H9 (cell line): ENCODE data around the gene KIAA0513. TPM values are rescaled to one million over a fixed set of nuclear protein-coding genes. Genes with fewer than 3 reads are reported as not detected.

Source experiments
- DNase-seq: peaks from one replicate; pipeline ENCODE4 v3.0.0-alpha.2; 2017
- H2AFZ ChIP-seq: one replicate; pipeline ENCODE4 v1.6.1; 2013; ENCODE audit warnings: mild to moderate bottlenecking, low read length, control low read depth, moderate library complexity
- H2AK5ac ChIP-seq: 2 replicates; pipeline ENCODE4 v1.6.1; 2013; ENCODE audit warnings: low read length, control low read depth, mixed read lengths; ENCODE audit not compliant: insufficient read length
- H2BK120ac ChIP-seq: one replicate; pipeline ENCODE4 v1.6.1; 2013; ENCODE audit warnings: low read depth, mild to moderate bottlenecking, low read length, control low read depth, inconsistent platforms; ENCODE audit not compliant: poor library complexity, severe bottlenecking
- H2BK12ac ChIP-seq: 2 replicates; pipeline ENCODE4 v1.6.1; 2013; ENCODE audit warnings: low read length, control low read depth, mixed read lengths, low read depth; ENCODE audit not compliant: insufficient read length
- H2BK15ac ChIP-seq: 2 replicates; pipeline ENCODE4 v1.6.1; 2013; ENCODE audit warnings: low read depth, low read length, control low read depth
- H2BK20ac ChIP-seq: one replicate; pipeline ENCODE4 v1.6.1; 2013; ENCODE audit warnings: low read depth, mild to moderate bottlenecking, low read length, control low read depth, inconsistent platforms; ENCODE audit not compliant: poor library complexity, severe bottlenecking
- H2BK5ac ChIP-seq: 2 replicates; pipeline ENCODE4 v1.6.1; 2013; ENCODE audit warnings: low read length, control low read depth, mixed read lengths; ENCODE audit not compliant: insufficient read length
- H3K14ac ChIP-seq: 2 replicates; pipeline ENCODE4 v1.6.1; 2013; ENCODE audit warnings: low read length, control low read depth; ENCODE audit not compliant: insufficient read depth
- H3K18ac ChIP-seq: 2 replicates; pipeline ENCODE4 v1.6.1; 2013; ENCODE audit warnings: low read depth, mild to moderate bottlenecking, mixed read lengths, low read length, control low read depth; ENCODE audit not compliant: insufficient read length
- H3K23ac ChIP-seq: 2 replicates; pipeline ENCODE4 v1.6.1; 2013; ENCODE audit warnings: low read length, control low read depth, mixed read lengths, low read depth; ENCODE audit not compliant: insufficient read length
- H3K23me2 ChIP-seq: 2 replicates; pipeline ENCODE4 v1.6.1; 2013; ENCODE audit warnings: low read depth, mild to moderate bottlenecking, mixed read lengths, low read length, control low read depth; ENCODE audit not compliant: insufficient read length, poor library complexity, severe bottlenecking
- H3K27ac ChIP-seq: 2 replicates; pipeline ENCODE4 v1.5.1; 2013; ENCODE audit warnings: low read length, control low read depth, mixed read lengths, low read depth; ENCODE audit not compliant: insufficient read length
- H3K27me3 ChIP-seq: 2 replicates; pipeline ENCODE4 v1.6.1; 2013; ENCODE audit warnings: low read length, control low read depth, inconsistent platforms; ENCODE audit not compliant: insufficient read depth
- H3K4ac ChIP-seq: 2 replicates; pipeline ENCODE4 v1.6.1; 2013; ENCODE audit warnings: low read depth, mild to moderate bottlenecking, control low read depth, inconsistent platforms, low read length, moderate library complexity
- H3K4me1 ChIP-seq: 2 replicates; pipeline ENCODE4 v1.6.1; 2013; ENCODE audit warnings: low read length, control low read depth, inconsistent platforms; ENCODE audit not compliant: insufficient read depth
- H3K4me2 ChIP-seq: 2 replicates; pipeline ENCODE4 v1.6.1; 2013; ENCODE audit warnings: low read length, control low read depth, mixed read lengths; ENCODE audit not compliant: insufficient read length, insufficient read depth
- H3K56ac ChIP-seq: 2 replicates; pipeline ENCODE4 v1.6.1; 2013; ENCODE audit warnings: low read depth, mild to moderate bottlenecking, mixed read lengths, low read length, control low read depth; ENCODE audit not compliant: insufficient read length
- H3K79me1 ChIP-seq: 2 replicates; pipeline ENCODE4 v1.6.1; 2013; ENCODE audit warnings: low read depth, mild to moderate bottlenecking, moderate library complexity, low read length, control low read depth, inconsistent platforms; ENCODE audit not compliant: insufficient read depth, poor library complexity, severe bottlenecking
- H3K79me2 ChIP-seq: 2 replicates; pipeline ENCODE4 v1.6.1; 2013; ENCODE audit warnings: low read length, control low read depth, inconsistent platforms; ENCODE audit not compliant: insufficient read depth
- H3K9ac ChIP-seq: 2 replicates; pipeline ENCODE4 v1.6.1; 2013; ENCODE audit warnings: low read length, control low read depth, mixed read lengths; ENCODE audit not compliant: insufficient read length; ENCODE audit errors: extremely low read depth
- H3K9me3 ChIP-seq: one replicate; pipeline ENCODE4 v1.6.1; 2013; ENCODE audit warnings: low read depth, low read length, inconsistent platforms; ENCODE audit not compliant: control insufficient read depth
- H3T11ph ChIP-seq: one replicate; pipeline ENCODE4 v1.6.1; 2013; ENCODE audit warnings: mild to moderate bottlenecking, low read length, control low read depth, inconsistent platforms
- H4K20me1 ChIP-seq: one replicate; pipeline ENCODE4 v1.6.1; 2013; ENCODE audit not compliant: control insufficient read depth, insufficient read length, insufficient read depth
- H4K5ac ChIP-seq: 2 replicates; pipeline ENCODE4 v1.6.1; 2013; ENCODE audit warnings: low read depth, mild to moderate bottlenecking, mixed read lengths, low read length, control low read depth; ENCODE audit not compliant: insufficient read length
- H4K8ac ChIP-seq: replicated peaks from 2 replicates; pipeline ENCODE4 v1.6.1; 2013; ENCODE audit warnings: low read length, control low read depth, mixed read lengths, low read depth; ENCODE audit not compliant: insufficient read length
- H4K91ac ChIP-seq: 2 replicates; pipeline ENCODE4 v1.6.1; 2013; ENCODE audit warnings: low read depth, mild to moderate bottlenecking, moderate library complexity, mixed read lengths, low read length, control low read depth; ENCODE audit not compliant: insufficient read length
- H3K27ac Mint-ChIP-seq, 3 experiments: 2 replicates in 2 of 3; 3 replicates in 1 of 3; pipeline ENCODE4 v1.8.0; 2020 to 2021; ENCODE audit warnings: mixed read lengths in 3 of 3, mild to moderate bottlenecking in 1 of 3, moderate library complexity in 1 of 3
- H3K27me3 Mint-ChIP-seq: 2 replicates; pipeline ENCODE4 v1.8.0; 2021; ENCODE audit warnings: low read depth, mild to moderate bottlenecking, moderate library complexity, mixed read lengths
- H3K36me3 Mint-ChIP-seq, 3 experiments: 2 replicates in 2 of 3; 3 replicates in 1 of 3; pipeline ENCODE4 v1.8.0; 2020 to 2021; ENCODE audit warnings: low read depth in 3 of 3, mixed read lengths in 3 of 3; ENCODE audit not compliant: insufficient read depth in 1 of 3
- H3K4me1 Mint-ChIP-seq, 2 experiments: 2 replicates each; pipeline ENCODE4 v1.8.0; 2020; ENCODE audit warnings: mixed read lengths in 2 of 2
- H3K4me3 Mint-ChIP-seq, 2 experiments: 2 replicates in 1 of 2; 3 replicates in 1 of 2; pipeline ENCODE4 v1.8.0; 2020 to 2021; ENCODE audit warnings: mild to moderate bottlenecking in 2 of 2, mixed read lengths in 2 of 2, moderate library complexity in 1 of 2
- H3K9me3 Mint-ChIP-seq, 2 experiments: 2 replicates in 1 of 2; 3 replicates in 1 of 2; pipeline ENCODE4 v1.8.0; 2020; ENCODE audit warnings: mild to moderate bottlenecking in 2 of 2, mixed read lengths in 2 of 2, moderate library complexity in 1 of 2
- CTCF ChIP-seq: fragments of 200-600 bp; sonication (generic); conservative IDR thresholded peaks from 3 replicates; pipeline ENCODE4 v1.8.0; 2021; ENCODE audit warnings: antibody characterized with exemption, mild to moderate bottlenecking
- WGBS: extraction: QIAGEN DNeasy Blood & Tissue Kit; methylation state at CpG from one replicate; pipeline ENCODE4 v1.1.7; 2013; ENCODE audit warnings: missing lambda C conversion rate, low lambda C conversion rate, mixed read lengths; ENCODE audit not compliant: insufficient read length; ENCODE audit errors: extremely low coverage; 5-methylcytosine and 5-hydroxymethylcytosine counted together
- total RNA-seq: library from RNA; stranded (reverse); gene quantifications from 2 replicates; pipeline ENCODE4 v1.2.1, GENCODE V29; 2021

Gene KIAA0513
- total RNA-seq, 1 experiment from 2014 or later: 4.7 TPM

DNA sequence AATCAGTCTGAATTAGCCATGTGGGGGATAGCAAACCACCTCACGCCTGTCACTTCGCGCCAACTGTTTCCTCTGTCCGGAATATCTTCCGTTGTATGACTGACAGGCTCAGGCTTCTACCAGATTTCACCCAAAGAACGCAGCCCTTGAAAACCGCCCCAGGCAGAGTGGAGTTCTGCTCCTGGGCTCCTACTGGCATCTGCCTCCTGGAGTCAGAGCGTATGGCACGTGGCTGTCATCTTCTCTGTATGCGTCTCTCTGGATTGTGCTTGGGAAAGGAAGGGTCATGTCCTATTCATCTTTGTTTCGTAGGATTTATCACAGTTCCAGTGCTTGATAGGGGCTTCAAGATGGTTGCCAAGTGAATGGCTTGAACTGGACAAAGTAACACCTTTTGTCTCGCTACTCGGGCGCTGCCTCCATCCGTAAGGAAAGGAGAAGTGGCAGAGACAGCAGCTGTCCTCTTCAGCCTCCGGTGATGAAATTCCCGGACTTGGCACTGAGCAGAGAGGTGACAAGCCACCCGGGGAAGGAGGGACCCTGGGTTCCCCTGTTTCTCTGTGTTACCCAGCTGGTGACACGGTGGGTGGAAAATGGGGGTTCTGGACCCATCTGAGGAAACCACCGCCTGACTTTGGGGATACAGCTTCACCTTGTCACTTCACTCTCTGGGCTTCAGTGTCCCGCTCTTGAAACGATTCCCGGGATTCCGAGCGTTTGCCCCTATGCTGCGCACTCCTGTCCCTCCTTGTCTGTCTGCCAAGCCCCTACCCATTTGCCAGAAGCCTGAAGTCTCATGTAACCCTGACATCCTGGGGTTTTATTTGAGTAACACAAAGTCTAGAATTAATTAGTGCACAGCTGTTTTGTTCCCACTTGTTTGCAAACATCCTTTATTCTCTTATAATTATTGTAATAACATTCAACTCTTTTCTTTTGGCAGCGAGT is 13.9 kb downstream of the KIAA0513 start:
- Histone ChIP-seq H3K23me2 (no peaks in the 10 kb centered on the region), H3K79me1 (no peaks in the 10 kb centered on the region), H4K8ac (no peak overlapping the region), H3K4ac (no peak overlapping the region), H3K4me2 (no peak overlapping the region), H2BK20ac (no peak overlapping the region), H4K91ac (no peak overlapping the region), H3K79me2 (no peaks in the 10 kb centered on the region), H2BK15ac (no peak overlapping the region), H3K27ac (no peak overlapping the region), H3K9ac (no peak overlapping the region), H3K18ac (no peak overlapping the region), H2BK12ac (no peak overlapping the region), H3K23ac (no peak overlapping the region), H3K27me3 (no peaks in the 10 kb centered on the region), H3K14ac (no peak overlapping the region), H2AK5ac (no peak overlapping the region), H3K9me3 (no peaks in the 10 kb centered on the region), H2AFZ (no peak overlapping the region), H3K4me1 (no peaks in the 10 kb centered on the region; the same call in 1 of the 2 replicates), H2BK120ac (no peak overlapping the region), H4K5ac (no peak overlapping the region), H3K56ac (no peak overlapping the region), H2BK5ac (no peak overlapping the region), H4K20me1 (no peaks in the 10 kb centered on the region), H3T11ph (no peak overlapping the region)
- H3K9me3 Mint-ChIP-seq: no peaks in the 10 kb centered on the region
- H3K27me3 Mint-ChIP-seq: peaks cover 12% of the 10 kb centered on the region
- H3K4me1 Mint-ChIP-seq: no peaks in the 10 kb centered on the region
- DNase-seq: no peak
- H3K27ac Mint-ChIP-seq: no peak overlapping the region
- H3K36me3 Mint-ChIP-seq: no peaks in the 10 kb centered on the region
- WGBS: no CpG with 5 or more reads among the region's 27 CpGs
- H3K4me3 Mint-ChIP-seq: no peak overlapping the region
- no peak for TF ChIP-seq CTCF
